IPS DF 4.7 (cell line): ENCODE measurements around the gene HOXC11.

Source experiments
- DNase-seq: peaks from one replicate; pipeline ENCODE4 v3.0.0-alpha.2; 2013; ENCODE audit warnings: low spot score; ENCODE audit errors: extremely low read depth

The HOXC11 gene

GRCh38 chr12:54009171-54010052 is 36.5 kb downstream of the HOXC11 start:
- DNase-seq: no peak

DNA sequence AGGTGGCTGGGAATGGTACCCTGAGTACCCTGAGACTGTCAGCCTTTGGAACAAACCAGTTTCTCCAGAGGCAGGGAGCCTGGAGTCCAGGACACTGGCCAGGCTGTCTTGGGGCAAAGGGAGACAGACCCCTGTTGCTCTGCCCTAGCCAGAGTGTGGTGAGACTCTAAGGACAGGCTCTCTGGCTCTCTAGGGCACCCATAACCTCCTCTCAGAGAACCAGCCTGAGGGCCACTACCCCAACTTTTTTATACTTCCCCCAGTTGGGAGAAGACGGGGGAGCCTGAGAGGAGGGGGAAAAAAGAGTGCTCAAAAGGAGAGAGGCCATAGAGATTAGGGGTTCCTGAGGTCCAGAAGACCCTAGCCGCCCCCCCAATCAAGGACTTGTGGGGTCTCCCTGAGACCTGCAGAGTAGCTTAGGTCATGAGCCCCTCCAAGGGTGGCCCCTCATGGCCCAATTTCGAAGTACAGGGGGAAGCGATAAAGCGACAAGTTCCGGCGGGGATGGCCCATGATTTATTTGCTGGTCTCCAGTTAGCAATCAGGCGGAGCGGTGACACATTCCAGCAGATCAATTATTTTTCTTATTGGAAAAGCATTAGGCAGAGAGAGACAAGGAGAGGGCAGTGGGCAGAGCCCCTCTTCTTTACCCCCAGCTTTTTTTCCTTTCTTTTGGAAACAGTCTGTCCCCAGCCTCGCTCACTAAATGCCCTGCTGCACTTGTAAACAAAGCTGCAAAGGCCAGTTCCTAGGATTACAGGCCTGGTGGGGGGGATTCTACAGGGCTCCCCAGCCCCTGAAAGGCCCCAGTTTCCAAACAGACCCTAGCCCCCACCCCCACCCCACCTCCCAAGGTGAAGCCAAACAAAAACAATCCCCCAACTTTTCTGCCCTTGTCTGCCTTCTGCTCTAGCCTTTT is 37.4 kb downstream of the HOXC11 start:
- no peak for DNase-seq

DNA sequence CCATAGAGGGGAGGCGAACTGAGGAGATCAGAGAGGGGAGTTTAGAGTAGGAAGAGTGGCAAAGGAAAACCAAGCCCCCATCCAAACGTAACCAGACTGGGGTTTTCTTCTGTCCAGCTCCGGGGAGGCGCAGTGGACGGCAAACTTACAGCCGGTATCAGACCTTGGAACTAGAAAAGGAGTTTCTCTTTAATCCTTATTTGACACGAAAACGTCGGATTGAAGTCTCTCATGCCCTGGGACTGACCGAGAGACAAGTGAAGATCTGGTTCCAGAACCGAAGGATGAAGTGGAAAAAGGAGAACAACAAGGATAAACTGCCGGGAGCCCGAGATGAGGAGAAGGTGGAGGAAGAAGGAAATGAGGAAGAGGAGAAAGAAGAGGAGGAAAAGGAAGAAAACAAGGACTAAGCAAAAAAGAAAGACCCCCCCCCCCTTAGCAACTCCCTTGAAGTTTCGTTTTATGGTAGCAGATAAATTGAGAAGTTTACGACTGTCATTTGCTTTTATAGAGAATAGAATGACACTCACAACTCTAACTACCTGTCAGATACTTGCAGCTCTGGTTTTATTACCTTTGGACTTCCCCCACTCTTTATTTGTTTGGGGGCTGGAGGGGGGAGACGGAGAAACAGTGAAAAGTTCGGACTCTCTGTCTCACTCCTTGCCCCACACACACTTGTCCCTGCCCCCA is 38.2 kb downstream of the HOXC11 start:
- DNase-seq: no peak

DNA sequence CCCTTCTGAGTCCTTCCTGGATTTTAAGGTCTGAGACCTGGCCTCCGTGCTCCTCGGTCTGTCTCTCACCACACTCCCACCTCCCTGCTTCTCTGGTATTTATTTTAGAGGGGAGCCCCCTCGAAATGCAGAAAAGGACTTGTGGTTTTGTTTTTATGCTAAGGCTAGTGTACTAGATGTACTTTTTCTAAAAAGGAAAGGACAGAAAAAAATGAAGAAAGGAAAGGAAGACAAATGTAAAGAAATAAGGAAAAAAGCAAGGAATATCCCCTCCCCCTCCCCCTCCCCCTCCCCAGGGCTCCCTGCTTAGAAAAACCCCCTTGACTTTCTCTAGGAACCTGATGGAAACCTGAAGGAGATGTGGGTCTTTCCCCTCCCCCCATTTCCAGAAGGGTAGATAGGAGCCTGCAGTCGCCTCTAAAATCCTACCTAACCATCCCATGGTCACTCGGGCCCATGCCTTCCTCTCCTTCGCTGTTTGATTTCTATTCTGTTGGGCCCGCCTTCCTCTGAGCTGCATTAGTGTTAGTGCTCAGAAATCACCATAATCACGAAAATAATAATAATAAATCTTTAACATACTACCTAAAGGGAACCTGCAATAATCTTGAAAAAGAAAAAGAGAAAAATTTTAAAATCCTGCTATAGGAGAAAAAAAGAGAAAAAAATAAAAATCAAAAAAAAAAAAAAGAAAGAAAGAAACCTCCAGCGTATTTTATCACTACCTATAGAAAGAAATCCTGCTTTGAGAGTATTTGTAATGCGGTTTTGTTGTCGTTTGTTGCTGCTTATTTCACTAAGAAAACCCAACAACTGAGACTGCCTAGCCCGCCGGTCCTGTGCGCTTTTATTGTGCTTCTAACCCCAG is 39.0 kb downstream of the HOXC11 start:
- no peak for DNase-seq

DNA sequence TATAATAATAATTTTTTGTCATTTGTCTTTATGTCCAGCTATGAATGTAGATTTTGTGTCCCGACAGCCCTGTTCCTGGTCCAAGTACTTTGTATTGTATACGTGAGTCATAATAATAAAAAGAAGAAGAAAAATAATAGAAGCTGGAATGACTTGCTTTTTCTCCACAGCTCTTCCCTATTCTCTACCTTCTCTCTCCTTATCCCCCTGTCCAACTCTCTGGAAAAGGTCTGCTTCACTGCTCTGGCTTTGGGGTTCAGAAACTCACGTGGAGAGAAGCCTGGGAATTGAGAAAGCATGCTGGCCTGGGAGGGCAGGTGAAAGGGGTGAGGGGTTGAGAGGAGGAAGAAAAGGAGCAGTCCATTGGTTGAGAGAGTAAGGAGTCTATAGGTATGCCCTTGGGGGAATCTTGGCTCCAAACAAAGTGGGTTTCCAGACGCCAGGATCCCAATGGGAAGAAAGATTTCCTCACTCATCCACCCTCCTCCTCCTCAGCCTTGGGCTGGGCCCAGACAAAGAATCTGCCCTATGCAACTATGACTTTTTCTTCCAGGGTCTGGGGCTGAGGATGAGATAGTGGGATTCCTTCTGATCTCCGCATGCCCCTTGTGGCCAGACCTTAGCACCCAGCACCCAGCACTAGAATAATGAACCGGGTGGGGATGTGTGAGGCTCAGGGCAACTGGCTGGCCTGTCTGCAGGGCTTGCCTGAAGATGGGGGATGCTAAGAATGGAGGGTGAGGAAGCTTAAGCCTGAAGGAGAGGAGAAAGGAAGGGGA is 39.9 kb downstream of the HOXC11 start:
- no peak for DNase-seq

DNA sequence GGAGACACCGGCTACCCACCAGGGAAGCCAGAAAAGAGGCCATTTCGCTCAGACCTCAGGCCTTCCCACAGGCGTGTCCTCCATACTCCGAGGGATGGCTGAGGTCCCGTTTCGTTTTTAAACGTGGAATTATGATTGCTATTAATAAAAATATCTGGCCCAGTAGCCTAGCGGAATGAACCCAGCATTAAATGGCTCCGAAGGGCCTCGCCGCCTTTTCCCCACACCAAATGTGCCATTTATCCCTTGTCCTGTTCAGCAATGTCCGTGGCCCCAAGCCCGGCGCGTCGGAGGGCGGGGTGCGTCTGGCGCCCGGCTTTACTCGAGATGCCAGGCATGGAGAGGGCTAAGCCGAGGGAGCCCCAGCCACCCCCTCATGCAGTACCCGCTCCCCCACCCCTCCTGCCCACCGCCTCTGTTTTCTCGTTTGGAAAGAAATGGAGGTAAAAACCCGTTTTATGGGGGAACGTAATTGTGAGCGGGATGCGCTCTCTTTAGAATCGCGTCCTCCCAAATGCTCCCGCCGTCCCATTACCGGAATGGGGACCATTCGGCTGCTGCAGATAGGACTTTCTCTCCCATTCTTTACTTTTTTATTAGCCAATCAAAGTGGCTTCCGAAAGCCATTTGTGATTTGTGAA is 41.6 kb downstream of the HOXC11 start:
- DNase-seq: no peak

DNA sequence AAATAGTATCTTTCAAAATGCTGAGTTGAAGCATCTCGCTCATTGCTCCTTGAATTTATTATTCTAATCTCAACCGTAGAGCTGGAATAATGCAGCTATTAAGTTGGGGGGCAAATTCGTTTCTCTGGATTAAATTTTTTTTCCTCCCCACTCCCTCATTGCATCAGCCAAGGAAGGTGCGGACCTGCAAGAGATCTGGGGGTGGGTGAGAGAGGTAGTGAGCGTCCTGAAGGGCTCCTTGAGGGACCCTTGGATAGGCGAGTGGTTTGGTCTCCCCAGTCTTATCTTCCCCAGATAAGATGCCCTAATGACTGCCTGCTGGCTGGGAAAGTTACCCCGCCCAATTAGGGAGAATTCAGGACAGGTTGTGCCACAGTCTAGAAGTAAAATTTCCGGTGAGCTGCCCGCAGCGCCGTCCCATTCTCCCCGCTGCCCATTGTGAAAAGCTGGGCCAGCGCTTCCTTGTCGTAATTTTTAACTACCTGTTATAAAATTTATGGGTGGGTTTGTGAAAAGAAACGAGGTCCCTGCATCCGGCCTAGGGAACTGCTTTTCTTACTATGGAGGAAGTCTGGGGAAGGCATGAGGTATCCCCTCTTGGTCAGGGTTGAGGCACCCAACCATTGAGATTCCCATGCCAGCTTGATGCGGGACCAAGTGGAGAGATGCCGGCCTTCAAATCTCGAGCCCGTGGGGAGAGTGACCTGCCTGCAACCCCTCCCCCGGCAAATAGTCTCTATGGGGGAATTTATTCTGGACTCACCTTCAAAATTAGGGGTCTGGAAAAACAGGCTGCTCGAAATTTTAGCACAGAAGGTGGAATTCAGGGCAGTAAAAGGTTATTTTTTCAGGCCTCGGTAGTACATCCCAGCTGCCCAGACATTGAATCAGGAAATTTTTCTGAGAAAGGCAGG is 42.3 kb downstream of the HOXC11 start:
- DNase-seq: no peak

DNA sequence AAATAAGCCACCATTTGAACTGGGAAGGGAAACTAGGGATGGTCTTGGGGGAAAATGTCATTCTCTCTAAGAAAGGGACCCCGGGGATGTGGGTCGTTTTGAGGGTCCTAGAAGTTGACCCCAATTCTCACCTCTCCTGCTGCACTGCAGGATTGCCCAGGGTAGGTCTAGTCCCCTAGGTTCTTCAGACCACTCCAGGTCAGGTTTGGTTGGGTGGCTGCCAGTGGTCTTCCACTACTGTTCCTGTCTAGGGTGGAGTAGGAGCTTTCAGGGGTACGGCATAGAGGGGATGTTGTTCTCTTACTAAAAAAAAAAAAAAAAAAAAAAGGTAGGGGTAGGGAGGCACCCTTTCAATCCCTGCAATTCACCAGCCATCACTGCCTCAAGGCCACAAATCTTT is 43.1 kb downstream of the HOXC11 start:
- no peak for DNase-seq

DNA sequence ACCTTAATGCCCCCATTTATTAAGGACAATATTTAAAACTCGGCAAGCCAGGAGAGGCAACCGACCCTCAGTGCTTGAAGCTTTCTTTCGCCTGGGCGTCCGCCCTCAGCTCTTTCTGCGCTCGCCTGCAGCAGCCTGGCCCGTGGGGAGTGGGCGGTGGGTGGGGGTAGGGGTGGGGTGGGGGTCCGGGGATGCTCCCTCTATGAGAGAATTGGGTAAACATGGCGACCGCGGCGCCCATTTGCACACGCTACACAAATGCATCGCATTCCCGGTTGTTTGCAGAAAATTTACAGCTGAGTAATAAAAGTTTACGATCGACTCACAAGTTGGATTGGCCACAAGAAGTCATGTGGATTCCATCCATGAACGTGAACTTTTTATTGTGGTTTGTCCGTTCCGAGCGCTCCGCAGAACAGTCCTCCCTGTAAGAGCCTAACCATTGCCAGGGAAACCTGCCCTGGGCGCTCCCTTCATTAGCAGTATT is 43.6 kb downstream of the HOXC11 start:
- DNase-seq: no peak

GRCh38 chr12:54017027-54017788 is 44.3 kb downstream of the HOXC11 start:
- no peak for DNase-seq

- DNase-seq: no peak
Observed at GRCh38 chr12:54017878-54018467, 45.0 kb downstream of the HOXC11 start.

DNA sequence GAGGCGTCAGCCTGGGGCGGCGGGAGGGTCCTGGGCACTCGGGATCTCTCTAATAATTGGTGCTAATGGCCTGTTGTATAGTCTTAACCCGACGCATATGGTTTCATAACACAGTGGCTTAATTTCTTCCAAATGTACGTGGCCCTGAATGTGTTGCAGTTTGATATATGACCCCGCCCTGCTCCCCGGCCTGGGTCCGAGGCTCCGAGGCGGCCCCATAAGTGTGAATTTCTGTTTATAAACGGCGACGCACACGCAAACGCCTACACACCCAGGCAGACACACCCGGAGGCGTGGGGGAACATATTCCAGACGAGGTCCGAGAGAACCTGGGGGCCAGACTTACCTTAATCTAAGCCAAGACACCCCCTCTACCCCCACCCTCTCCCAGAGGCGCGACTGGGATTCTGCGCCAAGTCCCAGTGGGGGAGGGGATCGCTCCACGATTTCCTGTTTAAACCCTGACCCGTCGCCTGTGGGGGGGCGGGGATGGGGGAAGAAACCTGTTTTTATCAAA is 45.6 kb downstream of the HOXC11 start:
- no peak for DNase-seq

- DNase-seq: no peak
Observed at GRCh38 chr12:54019091-54019811, 46.3 kb downstream of the HOXC11 start.

DNA sequence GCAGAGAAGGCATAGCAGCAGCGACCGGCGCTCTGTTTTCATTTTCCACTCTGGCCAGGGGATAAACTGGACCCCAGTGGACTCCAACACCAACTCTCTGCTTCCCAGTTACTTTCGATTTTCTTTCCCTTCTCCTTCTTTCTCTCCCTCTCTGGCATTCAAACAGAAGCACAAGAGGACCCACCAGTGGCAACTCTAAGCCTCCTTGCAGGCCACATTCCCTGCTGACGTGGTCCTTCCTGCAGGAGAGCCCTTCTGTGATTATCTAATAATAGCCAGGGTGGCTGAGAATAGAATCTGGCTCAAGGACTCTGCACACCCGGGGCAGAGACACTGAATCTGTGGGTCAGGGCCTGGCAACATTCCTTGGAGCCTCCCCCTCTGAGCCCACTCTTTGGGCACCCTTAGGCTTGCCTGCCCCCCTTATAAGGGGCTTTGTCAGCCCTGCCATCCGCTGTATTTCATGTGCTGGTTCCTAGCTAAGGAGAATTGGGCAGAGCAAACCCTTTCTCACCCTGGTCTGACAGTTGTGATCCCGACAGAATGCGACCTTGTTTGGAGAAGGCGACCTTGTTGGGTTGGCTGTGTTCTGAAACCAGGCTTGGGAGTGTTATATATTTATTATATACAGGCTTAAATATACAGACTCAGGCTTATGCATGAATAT is 47.1 kb downstream of the HOXC11 start:
- DNase-seq: no peak

GRCh38 chr12:54020591-54021405 is 47.9 kb downstream of the HOXC11 start:
- DNase-seq: no peak
